HEK293 (cell line): ENCODE results near the gene ADGRD1.

Source experiments
- CTCF ChIA-PET: fragments of 350-600 bp; formaldehyde crosslinking; extraction: SDS; loops from one replicate; lab custom pipeline; 2021; ENCODE audit warnings: antibody characterized with exemption; lab: Yijun Ruan, JAX
- POLR2A ChIA-PET: fragments of 300-600 bp; formaldehyde crosslinking; extraction: SDS; loops from one replicate; lab custom pipeline; 2020; ENCODE audit warnings: antibody characterized with exemption, inconsistent platforms; lab: Yijun Ruan, JAX
- H3K27ac ChIP-seq: fragments of 200-500 bp; sonication (Bioruptor generic); 2 replicates; pipeline ENCODE4 v1.5.1; 2014; ENCODE audit warnings: low read depth, low read length, control low read depth, inconsistent platforms; ENCODE audit errors: extremely low read depth
- H3K36me3 ChIP-seq, 2 experiments: fragments of 200-500 bp in 1 of 2; sonication (Bioruptor generic) in 1 of 2; 1 replicate in 1 of 2; 2 replicates in 1 of 2; pipeline ENCODE4 v1.5.1; 2014 to 2017; ENCODE audit warnings: inconsistent platforms in 2 of 2, low read length in 2 of 2; ENCODE audit not compliant: control insufficient read depth in 2 of 2, insufficient read depth in 1 of 2
- H3K4me1 ChIP-seq: fragments of 200-500 bp; sonication (Bioruptor generic); 2 replicates; pipeline ENCODE4 v1.5.1; 2014; ENCODE audit warnings: mild to moderate bottlenecking, low read length, inconsistent platforms; ENCODE audit not compliant: control insufficient read depth, insufficient read depth
- H3K4me3 ChIP-seq: 2 replicates; pipeline ENCODE4 v1.5.1; 2011; ENCODE audit warnings: low read depth, mild to moderate bottlenecking, control low read depth, low read length, moderate library complexity
- H3K9me3 ChIP-seq: fragments of 200-500 bp; sonication (Bioruptor generic); 2 replicates; pipeline ENCODE4 v1.5.1; 2014; ENCODE audit warnings: low read depth, low read length, inconsistent platforms; ENCODE audit not compliant: control insufficient read depth, insufficient read depth
- OSR2 ChIP-seq: fragments of 450-650 bp; formaldehyde crosslinking; IDR thresholded peaks from 2 replicates; pipeline ENCODE4 v1.5.1; 2016; ENCODE audit warnings: missing biosample characterization, missing genetic modification characterization
- PATZ1 ChIP-seq: fragments of 450-650 bp; formaldehyde crosslinking; IDR thresholded peaks from 2 replicates; pipeline ENCODE4 v1.5.1; 2016; ENCODE audit warnings: missing biosample characterization, missing genetic modification characterization
- PRDM4 ChIP-seq: fragments of 450-650 bp; formaldehyde crosslinking; IDR thresholded peaks from 2 replicates; pipeline ENCODE4 v1.5.1; 2017; ENCODE audit warnings: missing biosample characterization, missing genetic modification characterization
- ZBTB44 ChIP-seq: fragments of 450-650 bp; IDR thresholded peaks from 2 replicates; pipeline ENCODE4 v1.5.1; 2018; ENCODE audit warnings: missing biosample characterization, mild to moderate bottlenecking, missing genetic modification characterization
- ZFHX2 ChIP-seq: fragments of 450-650 bp; formaldehyde crosslinking; conservative IDR thresholded peaks from 2 replicates; pipeline ENCODE4 v1.5.1; 2016; ENCODE audit warnings: missing biosample characterization, missing genetic modification characterization
- ZNF140 ChIP-seq: fragments of 450-650 bp; formaldehyde crosslinking; IDR thresholded peaks from 2 replicates; pipeline ENCODE4 v1.5.1; 2016; ENCODE audit warnings: missing biosample characterization, missing genetic modification characterization
- ZNF169 ChIP-seq: fragments of 450-650 bp; formaldehyde crosslinking; IDR thresholded peaks from 2 replicates; pipeline ENCODE4 v1.5.1; 2016; ENCODE audit warnings: missing biosample characterization, missing genetic modification characterization
- ZNF211 ChIP-seq: fragments of 450-650 bp; formaldehyde crosslinking; IDR thresholded peaks from 2 replicates; pipeline ENCODE4 v1.5.1; 2016; ENCODE audit warnings: low read depth, missing biosample characterization, missing genetic modification characterization
- ZNF223 ChIP-seq: fragments of 450-650 bp; formaldehyde crosslinking; IDR thresholded peaks from 2 replicates; pipeline ENCODE4 v1.5.1; 2016; ENCODE audit warnings: missing biosample characterization, missing genetic modification characterization
- ZNF292 ChIP-seq: fragments of 450-650 bp; formaldehyde crosslinking; IDR thresholded peaks from 2 replicates; pipeline ENCODE4 v1.5.1; 2016; ENCODE audit warnings: low read depth, missing biosample characterization, missing genetic modification characterization, borderline replicate concordance
- ZNF311 ChIP-seq: fragments of 450-650 bp; formaldehyde crosslinking; IDR thresholded peaks from 2 replicates; pipeline ENCODE4 v1.5.1; 2017; ENCODE audit warnings: missing biosample characterization, missing genetic modification characterization, borderline replicate concordance
- ZNF335 ChIP-seq: fragments of 450-650 bp; formaldehyde crosslinking; conservative IDR thresholded peaks from 2 replicates; pipeline ENCODE4 v1.5.1; 2016; ENCODE audit warnings: missing biosample characterization, missing genetic modification characterization
- ZNF488 ChIP-seq: fragments of 450-650 bp; formaldehyde crosslinking; IDR thresholded peaks from 2 replicates; pipeline ENCODE4 v1.5.1; 2016; ENCODE audit warnings: missing biosample characterization, missing genetic modification characterization
- ZNF529 ChIP-seq: fragments of 450-650 bp; formaldehyde crosslinking; IDR thresholded peaks from 2 replicates; pipeline ENCODE4 v1.5.1; 2017; ENCODE audit warnings: missing genetic modification characterization, missing biosample characterization; ENCODE audit not compliant: insufficient replicate concordance
- ZNF530 ChIP-seq: fragments of 450-650 bp; formaldehyde crosslinking; IDR thresholded peaks from 2 replicates; pipeline ENCODE4 v1.5.1; 2016; ENCODE audit warnings: low read depth, missing biosample characterization, missing genetic modification characterization
- ZNF548 ChIP-seq: fragments of 450-650 bp; formaldehyde crosslinking; IDR thresholded peaks from 2 replicates; pipeline ENCODE4 v1.5.1; 2016; ENCODE audit warnings: missing biosample characterization, missing genetic modification characterization
- ZNF549 ChIP-seq: fragments of 450-650 bp; IDR thresholded peaks from 2 replicates; pipeline ENCODE4 v1.5.1; 2018; ENCODE audit warnings: missing biosample characterization, missing genetic modification characterization, mild to moderate bottlenecking, inconsistent platforms, moderate library complexity
- ZNF624 ChIP-seq: fragments of 450-650 bp; formaldehyde crosslinking; IDR thresholded peaks from 2 replicates; pipeline ENCODE4 v1.5.1; 2017; ENCODE audit warnings: missing biosample characterization, missing genetic modification characterization
- ZNF645 ChIP-seq: fragments of 450-650 bp; formaldehyde crosslinking; IDR thresholded peaks from 2 replicates; pipeline ENCODE4; 2016; ENCODE audit warnings: missing biosample characterization, missing genetic modification characterization
- ZNF670 ChIP-seq: fragments of 450-650 bp; formaldehyde crosslinking; IDR thresholded peaks from 2 replicates; pipeline ENCODE4 v1.5.1; 2016; ENCODE audit warnings: missing biosample characterization, missing genetic modification characterization, low read depth
- ZNF707 ChIP-seq: fragments of 450-650 bp; formaldehyde crosslinking; IDR thresholded peaks from 2 replicates; pipeline ENCODE4 v1.5.1; 2016; ENCODE audit warnings: missing biosample characterization, missing genetic modification characterization
- ZNF768 ChIP-seq: fragments of 450-650 bp; formaldehyde crosslinking; IDR thresholded peaks from 2 replicates; pipeline ENCODE4 v1.5.1; 2018; ENCODE audit warnings: missing biosample characterization, mild to moderate bottlenecking, missing genetic modification characterization
- ZSCAN30 ChIP-seq: fragments of 450-650 bp; IDR thresholded peaks from 2 replicates; pipeline ENCODE4 v1.5.1; 2018; ENCODE audit warnings: missing biosample characterization, mild to moderate bottlenecking, missing genetic modification characterization, moderate library complexity
- ZSCAN4 ChIP-seq: fragments of 450-650 bp; formaldehyde crosslinking; IDR thresholded peaks from 2 replicates; pipeline ENCODE4 v1.5.1; 2017; ENCODE audit warnings: missing biosample characterization, missing genetic modification characterization

The ADGRD1 gene

GRCh38 chr12:130970165-130970907 is 16.6 kb downstream of the ADGRD1 start:
- no peak overlapping the region for H3K27ac ChIP-seq
- POLR2A ChIA-PET: no interaction called here
- CTCF ChIA-PET: no interaction called here
- TF ChIP-seq ZNF292 (tag by site-specific recombination) (no peak), ZNF311 (no peak), OSR2 (tag by site-specific recombination) (no peak), ZNF670 (no peak)
- no peaks in the 10 kb centered on the region for H3K36me3 ChIP-seq
- no peaks in the 10 kb centered on the region for H3K9me3 ChIP-seq
- H3K4me3 ChIP-seq: no peak overlapping the region
- no peaks in the 10 kb centered on the region for H3K4me1 ChIP-seq

GRCh38 chr12:130970908-130971233 is 17.2 kb downstream of the ADGRD1 start:
- ChIA-PET POLR2A (no interaction called here), CTCF (interaction anchor here (0.6 kb wide), 1 partner anchor 46 kb away, joined by 6 read pairs; no protein-coding TSS in a partner anchor)
- TF ChIP-seq ZNF211 (no peak), ZNF335 (tag by site-specific recombination) (no peak), ZNF223 (no peak), ZNF548 (tag by site-specific recombination) (no peak), ZBTB44 (tag by site-specific recombination) (no peak), ZNF529 (no peak), ZNF488 (tag by site-specific recombination) (no peak), PATZ1 (tag by site-specific recombination) (no peak), ZNF140 (tag by site-specific recombination) (no peak), ZSCAN30 (tag by site-specific recombination) (no peak), PRDM4 (tag by site-specific recombination) (no peak), ZNF624 (no peak), ZNF645 (tag by site-specific recombination) (no peak), ZSCAN4 (no peak), ZNF169 (tag by site-specific recombination) (no peak), ZNF549 (no peak), ZNF707 (tag by site-specific recombination) (no peak), ZFHX2 (no peak), ZNF530 (tag by site-specific recombination) (no peak), ZNF768 (no peak)
- Histone ChIP-seq H3K9me3 (no peaks in the 10 kb centered on the region), H3K4me3 (no peak overlapping the region), H3K4me1 (no peaks in the 10 kb centered on the region), H3K27ac (no peak overlapping the region), H3K36me3 (no peaks in the 10 kb centered on the region)
